ENCODE data around the gene EMC6.

DNA sequence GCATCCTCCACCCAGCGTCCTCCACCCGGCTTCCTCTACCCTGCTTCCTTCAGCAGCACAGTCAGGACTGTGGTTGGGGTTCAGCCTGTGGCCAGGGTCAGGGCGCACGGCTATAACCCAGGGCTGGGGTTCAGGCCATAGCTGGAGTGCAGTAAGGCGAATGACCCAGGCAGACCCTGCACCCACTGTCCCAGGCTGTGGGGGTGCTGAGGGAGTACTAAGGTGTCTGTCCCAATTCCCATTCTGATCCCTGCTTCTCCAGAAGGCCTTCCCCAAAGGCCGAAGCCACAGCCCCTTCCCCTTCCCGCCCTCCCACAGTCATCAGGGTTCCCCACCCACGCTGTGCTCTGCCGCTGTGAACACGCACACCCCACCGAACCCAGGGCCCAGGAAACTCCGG, 12.4 kb downstream of the EMC6 start:
- no peak for TF ChIP-seq RXRA (CRISPR knock-in tag; IDR thresholded peaks at IDR 0.05)
- TF ChIP-seq TAF1 (CRISPR knock-in tag; IDR thresholded peaks at IDR 0.05) = no peak
- TF ChIP-seq, protein P1, sequence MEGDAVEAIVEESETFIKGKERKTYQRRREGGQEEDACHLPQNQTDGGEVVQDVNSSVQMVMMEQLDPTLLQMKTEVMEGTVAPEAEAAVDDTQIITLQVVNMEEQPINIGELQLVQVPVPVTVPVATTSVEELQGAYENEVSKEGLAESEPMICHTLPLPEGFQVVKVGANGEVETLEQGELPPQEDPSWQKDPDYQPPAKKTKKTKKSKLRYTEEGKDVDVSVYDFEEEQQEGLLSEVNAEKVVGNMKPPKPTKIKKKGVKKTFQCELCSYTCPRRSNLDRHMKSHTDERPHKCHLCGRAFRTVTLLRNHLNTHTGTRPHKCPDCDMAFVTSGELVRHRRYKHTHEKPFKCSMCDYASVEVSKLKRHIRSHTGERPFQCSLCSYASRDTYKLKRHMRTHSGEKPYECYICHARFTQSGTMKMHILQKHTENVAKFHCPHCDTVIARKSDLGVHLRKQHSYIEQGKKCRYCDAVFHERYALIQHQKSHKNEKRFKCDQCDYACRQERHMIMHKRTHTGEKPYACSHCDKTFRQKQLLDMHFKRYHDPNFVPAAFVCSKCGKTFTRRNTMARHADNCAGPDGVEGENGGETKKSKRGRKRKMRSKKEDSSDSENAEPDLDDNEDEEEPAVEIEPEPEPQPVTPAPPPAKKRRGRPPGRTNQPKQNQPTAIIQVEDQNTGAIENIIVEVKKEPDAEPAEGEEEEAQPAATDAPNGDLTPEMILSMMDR (CRISPR knock-in tag; IDR thresholded peaks at IDR 0.05) = no peak
- no peak for TF ChIP-seq HNRNPLL (IDR thresholded peaks at IDR 0.05; ENCODE audit: low read depth, low read length, poor library complexity, severe bottlenecking)
- no peak for TF ChIP-seq JUND (CRISPR knock-in tag; IDR thresholded peaks at IDR 0.05)
- TF ChIP-seq ZKSCAN8 (CRISPR knock-in tag; IDR thresholded peaks at IDR 0.05; ENCODE audit: borderline replicate concordance) = no peak
- TF ChIP-seq HDAC2 (CRISPR knock-in tag; IDR thresholded peaks at IDR 0.05) = no peak
- TF ChIP-seq BRCA1 (CRISPR knock-in tag; IDR thresholded peaks at IDR 0.05) = no peak
- TF ChIP-seq ZBTB7B (CRISPR knock-in tag; IDR thresholded peaks at IDR 0.05) = no peak
- no peak for TF ChIP-seq NONO (IDR thresholded peaks at IDR 0.05)
- no peak for TF ChIP-seq NONO (CRISPR knock-in tag; conservative IDR thresholded peaks at IDR 0.05)
- TF ChIP-seq ZNF670 (CRISPR knock-in tag; IDR thresholded peaks at IDR 0.05; ENCODE audit: borderline replicate concordance) = no peak

Measured in HepG2 (cell line).